Measurements from ENCODE around the gene STPG3.
"Not testable (repeated sequence)": the region's sequence is repeated elsewhere in the genome, so short reads cannot be mapped to it uniquely, and the experiment has no call there.

Gene STPG3

GRCh38 chr9:137234055-137234697 lies 16.9 kb upstream of the STPG3 start:
- no peak for FAIRE-seq

- FAIRE-seq, result no peak
Observed at GRCh38 chr9:137234758-137235423, 16.2 kb upstream of the STPG3 start.

- no peak for FAIRE-seq
Observed at GRCh38 chr9:137235424-137236237, 15.5 kb upstream of the STPG3 start.

- FAIRE-seq, result no peak
Observed at GRCh38 chr9:137236238-137236935, 14.7 kb upstream of the STPG3 start.

- FAIRE-seq, result no peak
Observed at GRCh38 chr9:137236936-137237421, 14.1 kb upstream of the STPG3 start.

GRCh38 chr9:137237759-137238726 lies 13.0 kb upstream of the STPG3 start:
- no peak for FAIRE-seq

GRCh38 chr9:137239541-137240200 lies 11.4 kb upstream of the STPG3 start:
- FAIRE-seq, result not testable (repeated sequence)

GRCh38 chr9:137240318-137240840 lies 10.7 kb upstream of the STPG3 start:
- no peak for FAIRE-seq

GRCh38 chr9:137240841-137241489 lies 10.1 kb upstream of the STPG3 start, which contains the start of gene TUBB4B:
TUBB4B (plus strand) TSS chr9:137241287; CDS start chr9:137241361, 74 bp downstream.
- peak; percentile 92 for FAIRE-seq

GRCh38 chr9:137241490-137242268 lies 9.4 kb upstream of the STPG3 start:
- FAIRE-seq, result no peak

GRCh38 chr9:137242269-137243203 lies 8.6 kb upstream of the STPG3 start:
- no peak for FAIRE-seq

- FAIRE-seq, result not testable (repeated sequence)
Observed at GRCh38 chr9:137243266-137243625, 7.8 kb upstream of the STPG3 start.

- FAIRE-seq, result no peak
Observed at GRCh38 chr9:137243626-137244485, 7.2 kb upstream of the STPG3 start.

GRCh38 chr9:137244486-137245449 lies 6.3 kb upstream of the STPG3 start:
- no peak for FAIRE-seq

- no peak for FAIRE-seq
Observed at GRCh38 chr9:137245450-137246421, 5.3 kb upstream of the STPG3 start.
